Spleen (tissue), 7 donors: Measurements from ENCODE around the gene FLT1.

Experiments
- CTCF ChIP-seq, 11 experiments: fragments of 200-600 bp in 7 of 11; fragments of 450-650 bp in 4 of 11; sonication (generic) in 4 of 11; IDR thresholded peaks in 8 of 11; conservative IDR thresholded peaks in 3 of 11; 1 replicate in 7 of 11; 2 replicates in 4 of 11; pipeline versions ENCODE4 v1.4.0 to v1.8.0; 2016 to 2021; ENCODE audit warnings: antibody characterized with exemption in 11 of 11, inconsistent platforms in 4 of 11, mild to moderate bottlenecking in 1 of 11
- POLR2A ChIP-seq, 3 donors: fragments of 450-650 bp; IDR thresholded peaks; one replicate each; pipeline ENCODE4 v1.5.1; 2017; ENCODE audit warnings: antibody characterized with exemption in 3 of 3, mild to moderate bottlenecking in 1 of 3
- POLR2AphosphoS5 ChIP-seq, 3 donors: sonication (generic); formaldehyde crosslinking; IDR thresholded peaks; one replicate each; pipeline ENCODE4 v1.5.1; 2017; ENCODE audit warnings: antibody characterized with exemption in 3 of 3
- donor health status: DM: no; HTN: no; CAD: no; lungs with moderate emphysema.
- donor health status: DM: no; HTN: no; CAD: no.
- donor health status: DM: no; HTN: no; CAD: no.

- TF ChIP-seq CTCF (IDR thresholded peaks at IDR 0.05 in 8 of 11, conservative IDR thresholded peaks at IDR 0.05 in 3 of 11) (no peak), POLR2A (IDR thresholded peaks at IDR 0.05) (no peak), POLR2AphosphoS5 (IDR thresholded peaks at IDR 0.05) (peak; percentile 11 to 70 (median 41))
Observed at GRCh38 chr13:28493740-28494503, 1.0 kb downstream of the FLT1 start.
